Neural progenitor cell (in vitro differentiated cells): ENCODE results near the gene AIF1L. TPM values are rescaled to one million over a fixed set of nuclear protein-coding genes. Genes with fewer than 3 reads are reported as not detected.

Source experiments
- DNase-seq: peaks from one replicate; pipeline ENCODE4 v3.0.0-alpha.2; 2016; ENCODE audit warnings: low spot score
- H2AFZ ChIP-seq: fragments of 200-600 bp; sonication (generic); replicated peaks from 2 replicates; pipeline ENCODE4 v1.6.1; 2016; ENCODE audit warnings: antibody characterized with exemption
- H3F3A ChIP-seq: fragments of 200-600 bp; sonication (generic); 2 replicates; pipeline ENCODE4 v1.6.1; 2016; ENCODE audit warnings: antibody characterized with exemption, low read depth
- H3K27ac ChIP-seq: fragments of 200-600 bp; sonication (generic); 2 replicates; pipeline ENCODE4 v1.5.1; 2016; ENCODE audit warnings: mild to moderate bottlenecking
- H3K27me3 ChIP-seq: fragments of 200-600 bp; sonication (generic); 2 replicates; pipeline ENCODE4 v1.6.1; 2016; ENCODE audit warnings: mild to moderate bottlenecking, moderate library complexity
- H3K36me3 ChIP-seq: fragments of 200-600 bp; sonication (generic); 2 replicates; pipeline ENCODE4 v1.5.1; 2016
- H3K4me1 ChIP-seq: fragments of 200-600 bp; sonication (generic); 2 replicates; pipeline ENCODE4 v1.6.1; 2016; ENCODE audit warnings: mixed run types
- H3K4me2 ChIP-seq: fragments of 200-600 bp; sonication (generic); 2 replicates; pipeline ENCODE4 v1.6.1; 2016
- H3K4me3 ChIP-seq: fragments of 200-600 bp; sonication (generic); 2 replicates; pipeline ENCODE4 v1.5.1; 2016
- H3K79me2 ChIP-seq: fragments of 200-600 bp; sonication (generic); 2 replicates; pipeline ENCODE4 v1.6.1; 2016; ENCODE audit warnings: low read depth
- H3K9ac ChIP-seq: fragments of 200-600 bp; sonication (generic); 2 replicates; pipeline ENCODE4 v1.6.1; 2016
- H3K9me3 ChIP-seq: fragments of 200-600 bp; sonication (generic); 2 replicates; pipeline ENCODE4 v1.5.1; 2016; ENCODE audit warnings: low read depth
- H4K20me1 ChIP-seq: fragments of 200-600 bp; sonication (generic); 2 replicates; pipeline ENCODE4 v1.6.1; 2016; ENCODE audit warnings: low read depth
- H3K27ac Mint-ChIP-seq: 3 replicates; pipeline ENCODE4 v1.8.0; 2021; ENCODE audit warnings: mixed read lengths
- H3K27me3 Mint-ChIP-seq: 2 replicates; pipeline ENCODE4 v1.8.0; 2022; ENCODE audit warnings: low read depth, mild to moderate bottlenecking, inconsistent platforms, moderate library complexity, mixed read lengths; ENCODE audit not compliant: insufficient read depth
- H3K36me3 Mint-ChIP-seq: 3 replicates; pipeline ENCODE4 v1.8.0; 2021; ENCODE audit warnings: mixed read lengths
- H3K4me1 Mint-ChIP-seq: 3 replicates; pipeline ENCODE4 v1.8.0; 2021; ENCODE audit warnings: mixed read lengths
- H3K4me3 Mint-ChIP-seq: 3 replicates; pipeline ENCODE4 v1.8.0; 2021; ENCODE audit warnings: mild to moderate bottlenecking, moderate library complexity, mixed read lengths
- H3K9me3 Mint-ChIP-seq: 3 replicates; pipeline ENCODE4 v1.8.0; 2020; ENCODE audit warnings: mixed read lengths
- EZH2 ChIP-seq: fragments of 200-600 bp; sonication (generic); IDR thresholded peaks from 2 replicates; pipeline ENCODE4 v1.6.1; 2017; ENCODE audit warnings: antibody characterized with exemption, mild to moderate bottlenecking, moderate library complexity
- EZH2phosphoT487 ChIP-seq: fragments of 200-600 bp; sonication (generic); IDR thresholded peaks from 2 replicates; pipeline ENCODE4 v1.6.1; 2017; ENCODE audit warnings: antibody characterized with exemption
- total RNA-seq: library from RNA; depleted of rRNA; stranded (reverse); fragments of >200 nt; gene quantifications from 2 replicates; pipeline ENCODE4 v1.2.3, GENCODE V29; 2015; ENCODE audit warnings: low replicate concordance
- TF ChIP-seq, protein P1 (sequence below): fragments of 200-600 bp; sonication (generic); IDR thresholded peaks from 2 replicates; pipeline ENCODE4 v1.5.1; 2017; ENCODE audit warnings: antibody characterized with exemption, mild to moderate bottlenecking

The AIF1L gene
- total RNA-seq, 1 donor from 2014 or later: 69.0 TPM

DNA sequence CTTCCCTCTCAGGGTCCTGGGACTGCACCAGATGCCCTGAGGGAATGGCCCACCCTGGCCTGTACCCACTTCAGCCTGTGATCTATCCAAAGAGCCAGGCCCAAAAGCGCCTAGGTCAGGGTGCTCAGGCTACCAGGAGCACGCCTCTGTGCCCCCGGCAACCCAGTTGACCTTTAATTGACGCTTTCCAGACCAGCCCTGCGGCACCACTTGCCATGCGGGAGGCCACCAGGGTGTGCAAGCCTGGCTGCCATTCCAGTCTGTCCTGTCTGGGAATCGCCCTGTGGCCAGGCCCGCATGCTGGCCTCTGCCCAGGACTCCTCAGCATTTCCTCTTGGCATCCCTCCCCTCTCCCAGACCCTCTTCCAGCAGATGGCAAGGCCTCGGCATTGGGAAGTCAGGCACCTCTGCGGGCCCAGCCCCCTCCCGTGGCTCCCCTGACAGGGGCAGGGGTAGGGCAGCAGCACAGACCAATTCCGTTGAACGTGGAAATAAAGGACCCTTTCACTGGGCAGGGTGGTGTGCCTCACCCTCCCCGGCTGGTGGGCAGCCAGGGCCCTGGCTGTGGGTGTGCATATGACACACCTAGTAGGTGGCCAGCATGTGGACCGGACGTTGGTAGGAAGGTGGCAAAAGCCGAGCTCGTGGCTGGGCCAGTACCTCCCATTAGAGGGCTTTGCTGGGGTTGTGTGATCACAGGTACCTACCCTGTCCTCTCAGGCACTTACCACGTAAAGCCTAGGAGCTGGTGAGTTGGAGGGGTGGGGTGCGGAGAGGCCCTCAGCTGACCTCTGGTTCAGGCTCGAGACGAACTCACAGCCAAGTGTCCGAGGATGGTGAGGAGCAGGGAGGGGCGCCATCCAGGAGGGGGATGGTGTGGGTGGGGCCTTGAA is 3.5 kb upstream of the AIF1L start:
- Mint-ChIP-seq H3K27ac (no peak overlapping the region), H3K9me3 (no peaks in the 10 kb centered on the region), H3K27me3 (peaks cover 14% of the 10 kb centered on the region), H3K4me1 (peaks cover 20% of the 10 kb centered on the region), H3K4me3 (no peak overlapping the region), H3K36me3 (no peaks in the 10 kb centered on the region)
- Histone ChIP-seq H3K27ac (no peak overlapping the region), H3K27me3 (no peaks in the 10 kb centered on the region), H3K36me3 (no peaks in the 10 kb centered on the region), H2AFZ (no peak overlapping the region), H3K79me2 (peaks cover 9% of the 10 kb centered on the region), H3K4me3 (no peak overlapping the region), H3K9me3 (no peaks in the 10 kb centered on the region), H3K4me2 (no peak overlapping the region), H3K9ac (no peak overlapping the region), H3K4me1 (peaks cover 5% of the 10 kb centered on the region), H3F3A (peaks cover 29% of the 10 kb centered on the region), H4K20me1 (peaks cover 8% of the 10 kb centered on the region)
- TF ChIP-seq EZH2: no peak
- TF ChIP-seq, protein P1, sequence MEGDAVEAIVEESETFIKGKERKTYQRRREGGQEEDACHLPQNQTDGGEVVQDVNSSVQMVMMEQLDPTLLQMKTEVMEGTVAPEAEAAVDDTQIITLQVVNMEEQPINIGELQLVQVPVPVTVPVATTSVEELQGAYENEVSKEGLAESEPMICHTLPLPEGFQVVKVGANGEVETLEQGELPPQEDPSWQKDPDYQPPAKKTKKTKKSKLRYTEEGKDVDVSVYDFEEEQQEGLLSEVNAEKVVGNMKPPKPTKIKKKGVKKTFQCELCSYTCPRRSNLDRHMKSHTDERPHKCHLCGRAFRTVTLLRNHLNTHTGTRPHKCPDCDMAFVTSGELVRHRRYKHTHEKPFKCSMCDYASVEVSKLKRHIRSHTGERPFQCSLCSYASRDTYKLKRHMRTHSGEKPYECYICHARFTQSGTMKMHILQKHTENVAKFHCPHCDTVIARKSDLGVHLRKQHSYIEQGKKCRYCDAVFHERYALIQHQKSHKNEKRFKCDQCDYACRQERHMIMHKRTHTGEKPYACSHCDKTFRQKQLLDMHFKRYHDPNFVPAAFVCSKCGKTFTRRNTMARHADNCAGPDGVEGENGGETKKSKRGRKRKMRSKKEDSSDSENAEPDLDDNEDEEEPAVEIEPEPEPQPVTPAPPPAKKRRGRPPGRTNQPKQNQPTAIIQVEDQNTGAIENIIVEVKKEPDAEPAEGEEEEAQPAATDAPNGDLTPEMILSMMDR: no peak
- no peak for TF ChIP-seq EZH2phosphoT487
- no peak for DNase-seq

DNA sequence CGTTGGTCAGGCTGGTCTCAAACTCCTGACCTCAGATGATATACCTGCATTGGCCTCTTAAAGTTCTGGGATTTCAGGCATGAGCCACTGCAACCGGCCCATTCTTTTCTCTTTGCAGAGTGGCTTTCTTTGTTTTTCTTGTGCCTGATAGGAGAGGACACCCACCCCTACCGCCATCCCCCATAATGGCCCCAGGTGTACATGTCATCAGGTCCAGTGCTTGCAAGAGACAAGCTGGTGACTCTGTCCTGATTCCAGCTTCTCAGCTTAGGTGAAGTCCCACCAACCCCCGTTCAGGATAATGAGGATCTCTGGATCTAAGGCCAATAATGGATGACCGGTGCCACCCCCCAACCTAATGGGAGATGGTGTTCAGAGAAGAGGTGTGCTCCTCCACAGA is 2.3 kb upstream of the AIF1L start:
- no peaks in the 10 kb centered on the region for H3K9me3 Mint-ChIP-seq
- Histone ChIP-seq H2AFZ (no peak overlapping the region), H3K79me2 (peaks cover 21% of the 10 kb centered on the region), H3K27me3 (no peaks in the 10 kb centered on the region), H3F3A (peaks cover 31% of the 10 kb centered on the region), H3K27ac (no peak overlapping the region), H3K9me3 (no peaks in the 10 kb centered on the region), H4K20me1 (peaks cover 15% of the 10 kb centered on the region), H3K4me3 (no peak overlapping the region), H3K4me2 (no peak overlapping the region), H3K9ac (no peak overlapping the region), H3K4me1 (peaks cover 18% of the 10 kb centered on the region), H3K36me3 (no peaks in the 10 kb centered on the region)
- peaks cover 14% of the 10 kb centered on the region for H3K27me3 Mint-ChIP-seq
- TF ChIP-seq EZH2phosphoT487: no peak
- TF ChIP-seq EZH2: no peak
- TF ChIP-seq, protein P1: no peak
- peaks cover 26% of the 10 kb centered on the region for H3K4me1 Mint-ChIP-seq
- no peak for DNase-seq
- no peaks in the 10 kb centered on the region for H3K36me3 Mint-ChIP-seq
- peak overlapping the region; percentile 63 for H3K4me3 Mint-ChIP-seq
- peak overlapping the region; percentile 33 for H3K27ac Mint-ChIP-seq

DNA sequence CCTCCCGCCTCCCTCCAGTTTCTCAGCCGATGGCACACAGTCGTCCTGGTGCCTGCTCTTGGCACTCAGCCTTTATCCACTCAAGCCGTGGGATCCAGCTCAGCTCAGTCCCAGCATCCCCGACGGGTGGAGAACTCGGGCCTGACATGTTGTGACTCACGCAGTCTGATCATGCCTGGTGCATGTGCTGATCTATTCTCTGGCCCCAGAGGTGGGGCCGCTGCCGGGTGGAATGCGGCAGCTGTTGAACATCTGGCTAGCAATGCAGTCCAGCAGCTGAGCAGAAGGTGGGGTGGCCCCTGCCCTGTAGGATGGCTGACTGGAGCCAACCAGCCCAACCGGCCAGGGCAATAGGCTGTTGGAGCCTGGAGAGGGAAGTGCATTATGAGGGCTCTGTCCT is 1.7 kb upstream of the AIF1L start:
- H3K9me3 Mint-ChIP-seq: no peaks in the 10 kb centered on the region
- H3K36me3 Mint-ChIP-seq: no peaks in the 10 kb centered on the region
- H3K4me1 Mint-ChIP-seq: peaks cover 28% of the 10 kb centered on the region
- H2AFZ ChIP-seq: no peak overlapping the region
- H4K20me1 ChIP-seq: peaks cover 15% of the 10 kb centered on the region
- TF ChIP-seq EZH2phosphoT487: no peak
- TF ChIP-seq, protein P1: no peak
- no peak for TF ChIP-seq EZH2
- H3K4me3 Mint-ChIP-seq: peak overlapping the region; percentile 61
- peaks cover 31% of the 10 kb centered on the region for H3F3A ChIP-seq
- peak overlapping the region; percentile 33 for H3K27ac Mint-ChIP-seq
- peaks cover 26% of the 10 kb centered on the region for H3K79me2 ChIP-seq
- H3K36me3 ChIP-seq: no peaks in the 10 kb centered on the region
- no peaks in the 10 kb centered on the region for H3K27me3 ChIP-seq
- H3K4me2 ChIP-seq: no peak overlapping the region
- H3K9ac ChIP-seq: no peak overlapping the region
- H3K27me3 Mint-ChIP-seq: peaks cover 12% of the 10 kb centered on the region
- no peak overlapping the region for H3K27ac ChIP-seq
- no peaks in the 10 kb centered on the region for H3K9me3 ChIP-seq
- no peak for DNase-seq
- H3K4me1 ChIP-seq: peaks cover 21% of the 10 kb centered on the region
- no peak overlapping the region for H3K4me3 ChIP-seq
